Activated CD8-positive, alpha-beta memory T cell treated with anti-CD3 and anti-CD28 coated beads, Interleukin-2, amount 50 U/mL, for 24 hours (primary cell): ENCODE measurements around the gene ZXDC.

ENCODE experiments used
- DNase-seq: peaks from one replicate; pipeline ENCODE4 v3.0.0-alpha.2; 2020; ENCODE audit errors: extremely low read depth

Gene ZXDC

GRCh38 chr3:126488886-126489569 lies 13.3 kb upstream of the ZXDC start:
- no peak for DNase-seq

GRCh38 chr3:126488185-126488584 lies 12.5 kb upstream of the ZXDC start:
- DNase-seq, result no peak

DNA sequence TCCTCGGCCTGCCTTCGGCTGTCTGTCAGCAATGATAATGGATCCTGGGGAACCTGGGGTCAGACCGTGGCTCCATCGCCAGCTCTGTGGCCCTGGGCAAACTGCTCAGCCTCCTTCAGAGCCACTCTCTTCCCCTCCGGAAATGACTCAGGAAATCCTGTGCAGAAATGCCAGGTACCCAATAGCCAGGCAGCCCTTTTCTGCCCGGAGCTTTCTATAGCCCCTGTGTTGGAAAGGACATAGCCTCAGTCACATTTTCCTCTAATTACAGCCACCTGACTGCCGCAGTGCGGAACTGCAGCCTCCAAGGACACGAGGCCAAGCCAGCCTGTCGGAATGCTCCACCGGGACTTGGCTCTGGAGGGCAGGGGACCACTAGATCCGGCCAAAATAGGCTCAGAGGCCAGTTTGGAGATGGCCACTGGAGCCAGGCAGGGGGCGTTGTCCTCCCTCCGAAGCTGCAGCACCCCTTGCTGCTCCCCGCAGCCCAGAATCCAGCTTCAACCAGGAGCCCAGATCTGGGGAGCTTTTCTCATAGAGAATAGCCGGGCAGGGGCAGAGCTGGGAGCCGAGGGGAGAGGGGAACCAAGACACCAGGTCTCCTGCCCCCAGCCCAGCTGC lies 11.6 kb upstream of the ZXDC start:
- DNase-seq, result no peak

- no peak for DNase-seq
These were observed 10.7 kb upstream of the ZXDC start for GRCh38 chr3:126486360-126486847.

- DNase-seq, result no peak
These were observed 10.3 kb upstream of the ZXDC start for GRCh38 chr3:126485956-126486355.

- DNase-seq, result no peak
These were observed 9.6 kb upstream of the ZXDC start for GRCh38 chr3:126485176-126485897.

DNA sequence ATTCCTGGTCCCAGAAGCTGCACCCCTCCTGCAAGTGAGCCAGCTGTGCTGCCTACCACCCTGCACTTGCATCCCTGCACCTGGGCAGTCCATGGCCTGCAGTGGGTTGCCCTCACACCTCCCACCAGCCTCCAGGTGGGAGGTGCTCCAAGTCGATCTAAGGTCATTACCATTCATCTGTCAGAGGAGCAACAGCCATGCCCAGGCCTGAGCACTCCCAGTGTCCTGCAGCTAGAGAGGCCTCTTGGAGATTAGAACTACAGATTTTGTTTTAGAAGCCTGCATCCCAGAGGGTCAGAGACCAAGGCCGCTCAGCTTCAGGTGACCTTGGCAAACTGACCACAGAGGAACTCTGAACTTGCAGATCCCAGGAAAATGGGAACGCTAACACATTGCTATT lies 9.0 kb upstream of the ZXDC start:
- no peak for DNase-seq

GRCh38 chr3:126484148-126484547 lies 8.5 kb upstream of the ZXDC start:
- DNase-seq, result no peak

DNA sequence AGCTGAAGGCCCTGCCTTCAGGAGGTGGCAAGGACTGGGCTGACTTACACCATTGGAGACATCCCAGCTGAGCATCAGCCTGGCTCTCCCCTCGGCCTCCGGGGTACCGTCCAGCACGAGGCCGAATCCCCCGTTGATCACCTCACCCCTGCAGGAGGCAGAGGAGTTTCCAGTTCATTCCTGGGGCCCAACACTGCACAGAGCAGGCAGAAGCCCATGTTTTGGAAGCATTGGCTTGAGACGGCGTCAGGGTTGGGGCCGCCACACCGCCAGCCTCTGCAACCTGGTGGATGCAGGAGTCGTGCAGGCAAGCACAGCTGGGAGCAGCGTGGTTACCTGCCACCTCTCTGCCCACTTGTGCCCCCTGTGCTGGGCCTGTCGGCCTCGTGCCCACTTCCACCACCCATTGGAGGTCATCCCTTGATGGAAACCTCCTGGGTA lies 7.7 kb upstream of the ZXDC start:
- DNase-seq, result no peak

DNA sequence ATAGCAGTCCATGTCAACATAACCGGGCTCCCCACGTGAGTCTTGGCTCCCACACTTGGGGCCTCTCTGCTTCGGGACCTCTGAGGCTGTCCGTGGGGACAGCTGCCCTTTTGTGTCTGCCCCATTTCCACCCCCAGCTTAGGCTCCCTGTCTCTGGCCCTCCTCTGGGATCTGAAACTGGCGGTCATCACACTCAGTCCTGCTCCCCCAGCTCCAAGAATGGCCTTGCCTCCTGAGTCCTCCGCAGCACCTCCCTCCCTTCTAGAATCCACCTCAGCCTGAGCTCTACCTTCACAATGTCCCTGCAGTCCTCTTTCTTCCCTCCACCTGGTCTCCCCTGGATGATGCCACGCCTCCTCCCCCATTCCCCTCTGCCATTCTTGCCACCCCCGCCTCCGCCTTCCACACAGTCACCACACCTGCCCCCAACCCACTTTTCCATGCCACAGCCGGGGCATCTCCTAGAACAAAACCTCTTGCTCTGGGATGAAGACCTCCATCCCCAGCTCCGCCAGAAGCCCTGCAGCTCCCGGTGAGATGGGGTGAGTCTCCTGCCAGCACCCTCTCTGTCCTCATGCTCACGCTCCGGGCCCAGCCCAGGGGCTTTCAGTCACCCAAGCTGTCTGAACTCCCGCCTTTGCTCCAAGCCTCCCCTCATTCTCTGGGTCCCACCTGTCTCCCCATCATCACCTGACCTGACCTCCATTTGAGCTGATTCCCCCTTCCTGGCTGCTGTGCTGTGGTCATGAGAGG lies 7.0 kb upstream of the ZXDC start:
- DNase-seq, result no peak

DNA sequence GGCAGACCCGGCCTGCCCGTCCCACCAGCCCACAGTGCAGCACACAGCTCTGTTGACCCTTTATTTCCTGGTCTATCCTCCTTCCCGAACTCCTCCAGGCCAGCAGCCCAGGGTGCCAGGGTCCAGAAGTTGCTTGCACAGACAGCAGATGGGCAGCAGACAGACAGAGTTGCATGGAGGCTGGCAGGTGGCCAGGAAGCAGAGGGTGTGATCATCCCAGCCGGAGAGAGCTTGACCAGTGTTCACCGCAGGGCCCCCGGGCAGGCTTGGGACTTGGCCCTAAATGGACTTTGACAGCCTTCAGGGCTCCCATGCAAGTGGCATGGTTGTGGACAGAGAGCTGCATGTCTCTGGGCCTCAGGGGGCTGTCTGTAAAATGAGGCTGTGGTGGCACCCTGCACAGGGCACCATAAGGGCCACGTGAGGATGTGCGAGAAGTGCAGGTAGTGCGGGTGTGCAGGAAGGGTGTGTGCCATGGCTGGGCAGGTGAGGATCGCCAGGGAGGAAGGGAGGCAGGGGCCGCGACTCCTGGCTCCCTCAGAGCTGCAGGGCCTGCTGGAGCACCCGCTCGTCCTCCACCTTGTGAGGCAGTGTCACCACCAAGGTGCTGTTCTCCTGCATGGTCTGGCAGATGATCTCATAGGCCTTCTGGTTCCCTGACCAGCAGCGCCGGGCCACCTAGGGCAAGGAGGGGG lies 6.3 kb upstream of the ZXDC start:
- DNase-seq, result no peak

DNA sequence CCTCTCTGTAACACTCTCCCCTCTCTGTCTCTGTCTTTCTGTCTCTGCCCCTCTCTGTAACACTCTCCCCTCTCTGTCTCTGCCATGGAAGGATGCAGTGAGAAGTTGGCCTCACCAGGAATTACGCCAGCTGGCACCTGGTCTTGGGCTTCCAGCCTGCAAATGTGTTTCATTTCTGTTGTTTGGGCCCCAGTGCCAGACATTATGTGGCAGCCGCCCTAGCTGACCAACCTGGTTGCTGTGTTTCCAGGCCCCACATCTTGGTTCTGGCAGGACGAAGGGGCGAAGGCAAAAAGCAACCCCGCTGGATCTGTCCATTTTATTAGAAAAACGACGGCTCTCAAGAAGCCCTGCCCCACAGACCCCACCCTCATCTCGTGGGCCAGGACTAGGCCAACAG lies 5.2 kb upstream of the ZXDC start:
- no peak for DNase-seq

DNA sequence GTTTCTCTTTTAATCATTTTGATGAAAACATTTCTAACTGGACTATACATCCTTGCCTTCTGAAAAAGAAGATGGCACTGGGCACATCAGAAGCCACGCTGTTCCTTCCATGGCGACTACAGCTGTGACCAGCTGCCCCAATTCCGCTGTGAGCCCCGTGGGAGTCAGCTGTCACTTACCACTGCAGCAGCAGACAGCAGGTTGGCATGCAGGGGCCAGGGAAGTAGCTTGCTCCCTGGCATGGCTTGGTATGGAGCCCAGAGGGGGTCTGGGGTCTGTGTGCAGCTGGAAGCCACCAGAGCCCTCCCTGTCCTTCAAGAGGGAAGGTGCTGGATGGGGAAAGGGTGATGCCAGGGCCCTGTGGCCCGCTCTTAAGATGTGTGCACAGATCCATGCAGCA lies 4.5 kb upstream of the ZXDC start:
- no peak for DNase-seq

DNA sequence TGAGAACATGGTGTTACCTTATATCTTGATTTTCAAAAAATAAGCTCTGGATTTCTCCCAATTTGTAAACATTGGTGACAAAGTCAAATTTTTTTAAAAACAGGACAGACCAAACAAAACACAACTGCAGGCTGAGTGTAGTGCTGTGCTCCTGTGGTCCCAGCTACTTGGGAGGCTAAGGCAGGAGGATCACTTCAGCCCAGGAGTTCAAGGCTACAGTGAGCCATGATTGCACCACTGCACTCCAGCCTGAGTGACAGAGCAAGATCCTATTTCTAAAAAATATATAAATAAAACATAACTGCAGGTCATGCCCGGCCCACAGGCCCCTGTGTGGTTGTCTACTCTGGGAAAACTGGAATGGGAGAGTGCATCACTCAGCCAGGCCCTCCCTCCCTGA lies 4.0 kb upstream of the ZXDC start:
- no peak for DNase-seq

DNA sequence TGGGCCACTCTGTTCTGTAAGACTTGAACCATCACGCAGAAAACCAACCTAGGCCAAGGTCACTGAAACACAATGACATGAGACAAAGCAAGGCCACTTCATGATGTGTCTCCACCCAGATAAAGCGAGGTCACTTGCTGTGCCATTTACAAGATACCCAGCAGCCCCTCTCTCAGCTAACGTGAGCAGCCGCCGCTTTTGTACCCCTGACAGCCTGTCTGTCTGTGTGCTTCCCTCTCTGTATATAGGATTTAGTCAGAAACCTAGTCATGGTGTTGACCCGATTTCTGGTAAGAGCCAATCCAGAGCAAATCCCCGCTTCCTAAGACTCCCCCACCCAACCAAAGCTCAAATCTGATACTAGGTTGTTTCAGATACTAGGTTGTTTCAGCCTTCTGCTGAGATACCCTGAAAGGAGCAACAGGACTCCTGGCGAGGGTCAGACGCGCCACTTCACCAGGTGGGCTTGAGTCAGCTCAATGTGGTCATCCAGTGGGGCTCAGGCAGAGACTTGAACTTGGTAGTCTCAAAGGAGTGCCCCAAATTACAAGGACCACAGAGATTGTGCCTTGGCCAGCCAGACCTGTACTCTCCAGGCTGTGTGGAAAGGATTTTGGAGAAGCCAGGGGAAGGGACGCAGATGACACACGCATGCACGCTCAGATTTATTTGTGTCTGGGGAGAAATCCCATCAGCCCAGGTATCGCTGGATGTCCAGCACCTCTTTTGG lies 3.1 kb upstream of the ZXDC start:
- no peak for DNase-seq

GRCh38 chr3:126477061-126477380 lies 1.3 kb upstream of the ZXDC start:
- no peak for DNase-seq

- DNase-seq, result no peak
These were observed 722 bp upstream of the ZXDC start for GRCh38 chr3:126476166-126477060.

- no peak for DNase-seq
These were observed 936 bp downstream of the ZXDC start for GRCh38 chr3:126474498-126475412.
